GM12878 (cell line): Measurements from ENCODE around the gene SUMF2. TPM values are rescaled to one million over a fixed set of nuclear protein-coding genes. Genes with fewer than 3 reads are reported as not detected.
"Not testable (repeated sequence)": the region's sequence is repeated elsewhere in the genome, so short reads cannot be mapped to it uniquely, and the experiment has no call there.

ENCODE experiments used
- ATAC-seq: fragments of 200-7000 bp; cut with Tn5 transposase; 3 replicates; pipeline ENCODE4 v1.9.1; 2020; ENCODE audit warnings: mild to moderate bottlenecking, moderate library complexity
- BruUV-seq: library from RNA; stranded (reverse); fragments of 400-500 nt; replicated peaks from 2 replicates; lab custom pipeline; 2021; lab: Mats Ljungman, UMichigan
- CTCF ChIA-PET: fragments of 300-600 bp; sonication (Branson Sonifier 250); formaldehyde crosslinking; extraction: SDS; loops from one replicate; lab custom pipeline; 2021; ENCODE audit warnings: inconsistent platforms; lab: Yijun Ruan, JAX
- POLR2A ChIA-PET: fragments of 350-600 bp; formaldehyde crosslinking; extraction: SDS; loops from one replicate; lab custom pipeline; 2021; ENCODE audit warnings: inconsistent platforms; lab: Charles Lee
- RAD21 ChIA-PET: fragments of 300-600 bp; sonication (Branson Sonifier 250); formaldehyde crosslinking; loops from one replicate; lab custom pipeline; 2023; ENCODE audit warnings: antibody characterized with exemption; ENCODE audit not compliant: unreplicated experiment; lab: Charles Lee
- SMC1A ChIA-PET: fragments of 300-600 bp; sonication (Branson Sonifier 250); formaldehyde crosslinking; loops from one replicate; lab custom pipeline; 2023; ENCODE audit not compliant: unreplicated experiment, uncharacterized antibody; lab: Charles Lee
- DNase-seq: peaks from one replicate; pipeline ENCODE4 v3.0.0-alpha.2; 2011; ENCODE audit warnings: low read depth, low spot score
- FAIRE-seq: peaks from 3 replicates; lab custom pipeline; 2011; peaks lifted over from hg19 to GRCh38; lab: Jason Lieb, UNC
- H2AFZ ChIP-seq: 2 replicates; pipeline ENCODE4 v1.6.0; 2011; ENCODE audit warnings: low read depth, low read length, control low read depth; ENCODE audit not compliant: control insufficient read depth
- H3K27ac ChIP-seq: 2 replicates; pipeline ENCODE4 v1.5.1; 2011; ENCODE audit warnings: control low read depth; ENCODE audit not compliant: control insufficient read depth, insufficient read depth
- H3K27me3 ChIP-seq, 2 experiments: replicated peaks in 1 of 2; 2 replicates each; pipeline versions ENCODE4 v1.6.0 to v1.6.1; 2011; ENCODE audit warnings: low read length in 1 of 2; ENCODE audit not compliant: control insufficient read depth in 2 of 2, insufficient read depth in 2 of 2
- H3K36me3 ChIP-seq, 2 experiments: 2 replicates each; pipeline ENCODE4 v1.5.1; 2011; ENCODE audit warnings: low read length in 1 of 2; ENCODE audit not compliant: control insufficient read depth in 2 of 2, insufficient read depth in 2 of 2
- H3K4me1 ChIP-seq: 2 replicates; pipeline ENCODE4 v1.6.1; 2011; ENCODE audit warnings: mild to moderate bottlenecking, low read length, moderate library complexity, mixed read lengths; ENCODE audit not compliant: control insufficient read depth, insufficient read depth
- H3K4me2 ChIP-seq: 2 replicates; pipeline ENCODE4 v1.6.0; 2011; ENCODE audit warnings: control low read depth; ENCODE audit not compliant: control insufficient read depth, insufficient read depth
- H3K4me3 ChIP-seq: fragments of 200-600 bp; sonication (generic); 2 replicates; pipeline ENCODE4 v1.5.1; 2016
- H3K79me2 ChIP-seq: 2 replicates; pipeline ENCODE4 v1.6.0; 2011; ENCODE audit warnings: low read length; ENCODE audit not compliant: control insufficient read depth, insufficient read depth
- H3K9ac ChIP-seq: 2 replicates; pipeline ENCODE4 v1.8.0; 2011; ENCODE audit warnings: low read length, control low read depth, mixed read lengths; ENCODE audit not compliant: control insufficient read depth, insufficient read depth
- H3K9me3 ChIP-seq: replicated peaks from 3 replicates; pipeline ENCODE4 v1.5.1; 2011; ENCODE audit warnings: mild to moderate bottlenecking, low read length; ENCODE audit not compliant: control insufficient read depth, insufficient read depth
- H4K20me1 ChIP-seq: 2 replicates; pipeline ENCODE4 v1.6.0; 2011; ENCODE audit not compliant: control insufficient read depth, insufficient read depth
- TAF1 ChIP-seq: IDR thresholded peaks from 2 replicates; pipeline ENCODE4 v1.6.1; 2011; ENCODE audit warnings: mild to moderate bottlenecking, low read depth, low read length, borderline replicate concordance
- WGBS: methylation state at CpG from one replicate; pipeline ENCODE4 v1.1.6; 2016; ENCODE audit warnings: low lambda C conversion rate; ENCODE audit not compliant: insufficient replicate concordance, insufficient coverage; ENCODE audit errors: missing lambda C conversion rate; 5-methylcytosine and 5-hydroxymethylcytosine counted together
- in situ Hi-C: fragments of 300-500 bp; cut with MboI; formaldehyde crosslinking; loops from 9 replicates; pipeline ENCODE4 v1.14.3; 2018; ENCODE audit warnings: mixed read lengths
- intact Hi-C: fragments of 100-400 bp; cut with micrococcal nuclease; formaldehyde crosslinking; loops from one replicate; pipeline ENCODE4 v1.14.2; 2022; ENCODE audit not compliant: unreplicated experiment
- polyA plus RNA-seq, 11 experiments: library from polyadenylated mRNA; depleted of rRNA in 4 of 11; unstranded in 6 of 11; stranded (reverse) in 5 of 11; fragments of >200 nt; fragmentation: Nextera tagmentation in 4 of 11; fragmentation: Illumina TruSeq in 1 of 11; extraction: Ambion mirVana in 4 of 11; extraction: Trizol in 1 of 11; gene quantifications; 1 replicate in 1 of 11; 2 replicates in 10 of 11; pipeline versions ENCODE4 v1.2.1 to v1.2.3, GENCODE V29; 2011 to 2016; ENCODE audit warnings: inconsistent platforms in 2 of 11, missing spikeins in 2 of 11, low read depth in 1 of 11
- total RNA-seq, 4 experiments: library from RNA; depleted of rRNA in 3 of 4; stranded (reverse); fragments of >200 nt in 3 of 4; fragmentation: Illumina TruSeq in 1 of 4; extraction: Trizol in 1 of 4; gene quantifications; 2 replicates each; pipeline versions ENCODE4 v1.2.1 to v1.2.3, GENCODE V29; 2013 to 2021

The SUMF2 gene
- total and polyA plus RNA-seq, 10 of the 15 experiments (the other 5 are each of a cell fraction or from before 2014, with no cell fraction given), result 39.9 to 106 (median 71.7) TPM

DNA sequence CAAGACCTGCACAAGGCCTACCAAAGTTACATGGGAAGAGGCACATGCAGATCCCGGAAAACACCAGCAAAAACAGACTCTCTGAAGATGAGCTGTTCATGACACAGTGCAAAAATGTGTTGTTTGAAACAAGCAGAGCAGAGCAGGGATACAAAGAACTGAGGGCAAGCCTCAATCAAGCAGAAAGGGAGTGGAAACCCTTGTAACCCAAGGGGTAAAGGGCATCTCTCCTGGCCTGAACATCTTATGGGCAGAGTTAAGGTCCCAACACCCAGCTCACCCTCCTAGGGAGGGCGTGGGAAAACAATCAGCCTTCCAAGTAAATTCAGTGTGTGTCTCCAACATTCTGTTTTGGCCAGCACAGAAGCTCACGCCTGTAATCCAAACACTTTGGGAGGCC lies 23.4 kb upstream of the SUMF2 start:
- H2AFZ ChIP-seq, result no peak overlapping the region
- no peaks in the 10 kb centered on the region for H3K36me3 ChIP-seq
- TF ChIP-seq TAF1, result no peak
- H3K4me2 ChIP-seq, result no peak overlapping the region
- intact Hi-C loops (no loop called here), in situ Hi-C loops (no loop called here)
- H3K9me3 ChIP-seq, result no peaks in the 10 kb centered on the region
- ChIA-PET CTCF (interaction anchor here (1.4 to 1.6 kb wide), 2 partner anchors 11 to 37 kb away, joined by 3 to 4 read pairs; partner anchors contain the start of genes CCT6A and PSPH), RAD21 (no interaction called here), SMC1A (no interaction called here), POLR2A (no interaction called here)
- WGBS, result 100% methylated on average over 3 of the region's 3 CpGs
- H3K9ac ChIP-seq, result no peak overlapping the region
- H3K27me3 ChIP-seq, result no peaks in the 10 kb centered on the region
- H3K4me1 ChIP-seq, result no peaks in the 10 kb centered on the region
- FAIRE-seq (no peak), DNase-seq (no peak), ATAC-seq (no peak)
- H4K20me1 ChIP-seq, result no peaks in the 10 kb centered on the region
- no peaks in the 10 kb centered on the region for H3K79me2 ChIP-seq
- H3K4me3 ChIP-seq, result no peak overlapping the region
- H3K27ac ChIP-seq, result no peak overlapping the region
- no TSS peak for BruUV-seq

DNA sequence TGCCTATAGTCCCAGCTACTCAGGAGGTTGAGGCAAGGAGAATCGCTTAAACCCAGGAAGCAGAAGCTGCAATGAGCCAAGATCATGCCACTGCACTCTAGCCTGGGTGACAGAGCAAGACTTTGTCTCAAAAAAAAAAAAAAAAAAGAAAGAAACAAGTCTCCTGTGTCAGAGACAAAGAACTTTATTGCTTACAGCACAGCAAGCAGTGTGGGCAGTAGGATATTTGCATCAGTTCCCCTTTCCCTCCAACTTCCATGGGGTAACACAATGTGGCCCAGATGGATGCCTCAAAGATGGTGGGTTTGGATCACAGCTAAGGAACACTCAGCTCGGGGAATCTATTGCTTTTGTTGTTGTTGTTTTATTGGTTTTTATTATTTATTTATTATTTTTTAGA lies 18.3 kb upstream of the SUMF2 start:
- H3K27ac ChIP-seq, RAD21 ChIA-PET, SMC1A ChIA-PET, H3K4me3 ChIP-seq, H2AFZ ChIP-seq, in situ Hi-C loops, H3K9ac ChIP-seq, H3K4me2 ChIP-seq, BruUV-seq, intact Hi-C loops, ATAC-seq, H3K9me3 ChIP-seq, FAIRE-seq, DNase-seq, H3K36me3 ChIP-seq, H4K20me1 ChIP-seq, H3K4me1 ChIP-seq, H3K27me3 ChIP-seq: not testable (repeated sequence)
- peaks cover 12% of the 10 kb centered on the region for H3K79me2 ChIP-seq
- 100% methylated on average over 1 of the region's 2 CpGs for WGBS
- POLR2A ChIA-PET, result interaction anchor here (0.7 kb wide), 1 partner anchor 318 kb away, joined by 4 read pairs; no protein-coding TSS in a partner anchor
- CTCF ChIA-PET, result interaction anchor here (1.2 kb wide), 1 partner anchor 29 kb away, joined by 3 read pairs; no protein-coding TSS in a partner anchor
